Iris pigment epithelial cell (primary cell): ENCODE measurements around the gene IL17RC.
A peak's percentile ranks its signal among the peaks of the same experiment; 100 is the strongest.
"Not testable (repeated sequence)": the region's sequence is repeated elsewhere in the genome, so short reads cannot be mapped to it uniquely, and the experiment has no call there.

Experiments
- DNase-seq: peaks from one replicate; pipeline ENCODE4 v3.0.0-alpha.2; 2011; ENCODE audit warnings: low read depth

Gene IL17RC

GRCh38 chr3:9915254-9916141, 1.4 kb upstream of the IL17RC start:
- DNase-seq, result peak; percentile 67

DNA sequence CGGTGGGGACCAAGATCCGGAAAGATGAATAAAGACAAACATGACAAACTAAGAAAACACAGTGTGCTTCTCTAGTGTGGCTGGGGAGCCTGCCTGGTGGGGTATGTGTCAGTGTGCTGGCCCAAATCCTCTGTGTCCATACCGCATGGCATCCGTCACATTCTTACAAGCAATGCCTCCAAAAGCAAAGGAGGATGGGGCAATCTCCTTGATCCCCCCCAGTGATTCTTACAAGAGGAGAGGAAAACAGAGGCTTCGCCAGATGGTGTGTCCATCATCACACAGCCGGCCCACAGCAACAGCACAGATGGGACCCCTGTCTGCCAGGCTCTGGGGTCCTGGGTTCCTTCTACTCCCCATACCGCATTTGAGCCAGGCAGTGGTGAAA, 558 bp upstream of the IL17RC start:
- DNase-seq, result peak; percentile 55

DNA sequence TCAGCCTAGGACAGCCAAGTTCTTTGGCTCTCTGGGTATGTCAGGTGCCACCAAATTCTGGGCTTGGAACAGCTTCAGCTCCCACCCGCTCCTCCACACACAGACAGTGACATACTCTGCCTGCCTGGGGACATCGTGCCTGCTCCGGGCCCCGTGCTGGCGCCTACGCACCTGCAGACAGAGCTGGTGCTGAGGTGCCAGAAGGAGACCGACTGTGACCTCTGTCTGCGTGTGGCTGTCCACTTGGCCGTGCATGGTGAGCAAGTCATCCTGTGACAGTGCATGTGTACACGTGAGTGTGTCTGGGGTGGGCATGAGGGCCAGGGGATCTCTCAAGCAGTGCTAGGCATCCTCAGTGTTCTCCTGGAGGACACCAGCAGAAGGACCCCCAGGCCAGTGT, 922 bp downstream of the IL17RC start:
- no peak for DNase-seq

DNA sequence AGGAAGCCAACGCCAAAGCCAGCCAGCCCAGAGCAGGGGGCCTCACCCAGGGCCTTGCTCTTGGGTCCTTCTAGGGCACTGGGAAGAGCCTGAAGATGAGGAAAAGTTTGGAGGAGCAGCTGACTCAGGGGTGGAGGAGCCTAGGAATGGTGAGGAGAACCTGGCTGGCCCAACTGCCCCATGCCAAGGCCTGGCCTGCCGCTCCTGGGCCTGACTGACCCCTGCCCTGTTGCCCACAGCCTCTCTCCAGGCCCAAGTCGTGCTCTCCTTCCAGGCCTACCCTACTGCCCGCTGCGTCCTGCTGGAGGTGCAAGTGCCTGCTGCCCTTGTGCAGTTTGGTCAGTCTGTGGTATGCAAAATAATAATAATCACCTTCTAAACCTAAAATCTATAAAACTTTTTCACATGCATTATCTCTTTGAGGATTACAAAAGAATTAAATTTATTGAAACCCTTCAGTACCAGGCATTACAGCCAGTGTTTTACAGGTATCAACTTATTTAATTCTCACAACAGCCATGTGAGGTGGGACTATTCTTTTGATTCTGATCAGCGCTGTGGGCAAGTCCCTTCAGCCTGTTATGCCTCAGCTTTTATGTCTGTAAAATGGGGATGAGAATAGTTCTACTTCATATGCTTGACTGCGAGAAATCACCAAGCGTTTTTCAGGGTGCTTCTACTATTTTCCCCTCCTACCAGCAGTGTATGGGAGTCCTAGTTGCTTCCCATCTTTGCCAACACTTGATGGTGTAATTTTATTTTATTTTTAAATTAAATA, 1.6 kb downstream of the IL17RC start:
- no peak for DNase-seq

- DNase-seq, result no peak
These were observed 11.3 kb downstream of the IL17RC start for GRCh38 chr3:9928158-9928557.

DNA sequence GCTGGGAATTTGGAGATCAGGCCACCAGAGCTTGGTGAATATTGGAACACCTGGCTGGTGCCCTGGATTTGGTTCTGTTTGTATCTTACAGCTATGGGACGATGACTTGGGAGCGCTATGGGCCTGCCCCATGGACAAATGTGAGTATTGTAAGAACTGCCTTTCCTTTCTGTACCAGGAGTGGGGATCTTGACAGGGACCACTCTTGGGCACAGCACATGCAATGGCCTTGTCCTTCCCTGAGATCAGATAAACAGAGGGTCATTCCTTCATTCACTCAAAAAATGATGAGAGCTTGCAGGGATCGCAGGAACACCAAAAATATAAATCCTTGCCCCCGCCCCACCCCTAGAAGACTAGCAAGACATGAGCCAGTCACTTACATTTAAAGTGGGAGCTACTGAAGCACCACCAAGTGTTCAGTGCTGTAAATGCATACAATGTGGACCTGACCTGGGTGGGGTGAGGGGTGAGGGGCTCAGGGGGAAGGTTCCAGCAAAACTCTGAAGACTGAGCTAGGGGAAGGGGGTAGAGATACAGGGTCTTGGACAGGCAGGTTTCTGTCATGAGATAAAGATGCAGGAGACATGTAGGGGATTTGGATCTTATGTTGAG, 14.0 kb downstream of the IL17RC start:
- peak; percentile 15 for DNase-seq

DNA sequence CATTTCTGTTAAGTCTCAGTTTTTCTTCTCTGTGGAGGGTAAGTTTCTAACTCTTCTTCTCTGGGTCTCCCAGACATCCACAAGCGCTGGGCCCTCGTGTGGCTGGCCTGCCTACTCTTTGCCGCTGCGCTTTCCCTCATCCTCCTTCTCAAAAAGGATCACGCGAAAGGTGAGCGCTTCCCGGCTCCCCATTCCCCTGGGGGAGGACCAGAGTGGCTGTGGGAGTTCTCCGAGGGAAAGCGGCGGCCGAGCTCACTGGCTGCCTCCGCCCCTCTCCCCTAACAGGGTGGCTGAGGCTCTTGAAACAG, 15.6 kb downstream of the IL17RC start:
- DNase-seq, result no peak

GRCh38 chr3:9932843-9933560, 16.1 kb downstream of the IL17RC start:
- DNase-seq, result peak; percentile 82

GRCh38 chr3:9933561-9934234, 16.8 kb downstream of the IL17RC start, which contains the start of gene CRELD1:
TSS of gene CRELD1 (plus strand) at chr3:9933834. CDS start at chr3:9934439, 605 bp downstream.
- DNase-seq, result peak; percentile 91

GRCh38 chr3:9934235-9934621, 17.3 kb downstream of the IL17RC start:
- peak; percentile 58 for DNase-seq

- DNase-seq, result no peak
These were observed 18.1 kb downstream of the IL17RC start for GRCh38 chr3:9934993-9935392.

DNA sequence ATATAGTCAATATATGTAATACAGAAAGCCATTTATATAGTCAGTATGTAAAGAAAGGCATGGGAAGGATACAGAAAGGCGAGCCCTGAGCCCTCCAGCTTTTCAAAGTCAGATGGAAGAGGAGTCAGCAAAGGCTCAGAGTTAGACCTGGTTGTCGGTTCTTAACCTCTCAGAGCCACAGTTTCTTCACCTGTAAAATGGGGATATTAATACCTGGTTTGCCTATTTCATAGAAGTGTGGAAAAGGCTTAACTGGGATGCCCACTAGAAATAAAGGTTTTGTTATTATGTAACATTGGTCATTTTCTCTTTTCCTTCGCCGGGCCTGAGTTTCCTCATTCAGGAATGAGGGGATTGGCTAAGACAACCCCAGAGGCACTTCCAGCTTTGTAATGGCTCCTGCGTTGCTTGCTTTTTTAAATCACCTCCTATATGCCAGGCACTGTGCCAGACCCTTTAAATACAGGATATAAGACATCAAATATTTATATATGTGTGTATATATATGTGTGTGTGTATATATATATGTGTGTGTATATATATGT, 19.1 kb downstream of the IL17RC start:
- no peak for DNase-seq

DNA sequence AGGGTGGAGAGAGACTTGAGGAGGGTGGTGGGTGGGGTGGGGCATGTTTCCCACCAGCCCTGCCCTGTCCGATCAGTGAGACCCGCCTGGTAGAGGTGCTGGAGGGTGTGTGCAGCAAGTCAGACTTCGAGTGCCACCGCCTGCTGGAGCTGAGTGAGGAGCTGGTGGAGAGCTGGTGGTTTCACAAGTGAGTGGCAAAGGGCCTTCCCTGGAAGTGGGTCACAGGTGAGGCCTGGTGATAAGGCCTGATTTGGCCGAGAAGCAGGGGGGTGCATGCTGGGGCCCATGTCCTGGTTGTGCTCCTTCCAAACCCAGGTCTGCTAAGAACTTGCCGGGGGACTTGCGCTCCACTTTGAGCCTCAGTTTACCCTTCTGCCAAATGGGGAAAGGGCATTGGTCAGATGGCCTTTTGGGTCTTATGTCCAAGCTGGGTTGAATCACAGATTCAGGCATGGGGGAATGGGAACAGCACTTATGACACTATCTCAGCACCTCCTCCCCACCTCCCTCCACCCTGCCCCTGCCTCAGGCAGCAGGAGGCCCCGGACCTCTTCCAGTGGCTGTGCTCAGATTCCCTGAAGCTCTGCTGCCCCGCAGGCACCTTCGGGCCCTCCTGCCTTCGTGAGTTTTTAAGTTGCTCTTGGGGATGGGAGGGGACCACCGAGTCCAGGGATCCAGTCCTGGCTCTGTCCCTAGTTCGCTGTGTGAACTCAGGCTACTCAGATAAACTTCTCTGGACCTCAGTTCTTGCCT, 20.8 kb downstream of the IL17RC start:
- no peak for DNase-seq

DNA sequence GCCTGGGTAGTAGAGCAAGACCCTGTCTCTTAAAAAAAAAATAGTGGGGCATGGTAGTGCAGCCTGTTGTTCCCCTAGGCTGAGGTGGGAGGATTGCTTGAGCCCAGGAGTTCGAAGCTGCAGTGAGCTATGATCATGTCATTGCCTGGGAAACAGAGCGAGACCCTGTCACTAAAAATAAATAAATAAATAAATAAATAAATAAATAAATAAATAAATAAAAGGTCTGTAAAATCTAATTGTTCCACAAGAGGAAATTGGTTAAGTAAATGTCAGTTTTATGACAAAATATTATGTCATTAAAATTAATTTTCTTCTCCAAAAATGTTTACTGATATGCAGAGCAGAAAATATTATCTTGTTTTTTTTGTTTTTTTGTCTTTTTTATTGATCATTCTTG, 22.1 kb downstream of the IL17RC start:
- no peak for DNase-seq

- not testable (repeated sequence) for DNase-seq
These were observed 23.0 kb downstream of the IL17RC start for GRCh38 chr3:9939906-9940305.

DNA sequence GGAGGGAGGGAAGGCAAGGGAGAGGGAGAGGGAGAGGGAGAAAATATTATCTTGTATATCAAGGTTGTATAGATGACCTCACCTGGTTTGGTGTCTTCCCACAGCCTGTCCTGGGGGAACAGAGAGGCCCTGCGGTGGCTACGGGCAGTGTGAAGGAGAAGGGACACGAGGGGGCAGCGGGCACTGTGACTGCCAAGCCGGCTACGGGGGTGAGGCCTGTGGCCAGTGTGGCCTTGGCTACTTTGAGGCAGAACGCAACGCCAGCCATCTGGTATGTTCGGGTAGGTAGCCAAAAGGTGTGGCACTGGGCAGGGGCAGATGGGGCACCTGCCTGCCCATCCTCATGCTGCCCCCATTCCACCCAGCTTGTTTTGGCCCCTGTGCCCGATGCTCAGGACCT, 23.8 kb downstream of the IL17RC start:
- DNase-seq, result no peak

DNA sequence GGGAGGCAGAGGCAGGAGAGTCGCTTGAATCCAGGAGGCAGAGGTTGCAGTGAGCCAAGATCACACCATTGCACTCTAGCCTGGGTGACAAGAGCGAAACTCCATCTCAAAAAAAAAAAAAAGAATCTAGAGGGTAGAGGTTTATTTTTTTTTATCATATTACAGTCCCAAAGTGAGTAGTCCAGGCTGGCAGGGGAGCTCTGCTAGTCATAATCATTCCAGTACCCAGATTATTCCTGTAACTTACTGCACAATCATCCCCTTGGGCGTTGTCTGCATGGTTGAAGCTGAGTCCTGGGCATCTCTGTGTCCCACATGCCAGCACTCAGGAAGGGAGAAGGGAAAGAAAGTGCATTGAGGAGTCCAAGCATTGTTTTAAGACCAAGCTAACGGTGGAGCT, 25.3 kb downstream of the IL17RC start:
- DNase-seq, result no peak

DNA sequence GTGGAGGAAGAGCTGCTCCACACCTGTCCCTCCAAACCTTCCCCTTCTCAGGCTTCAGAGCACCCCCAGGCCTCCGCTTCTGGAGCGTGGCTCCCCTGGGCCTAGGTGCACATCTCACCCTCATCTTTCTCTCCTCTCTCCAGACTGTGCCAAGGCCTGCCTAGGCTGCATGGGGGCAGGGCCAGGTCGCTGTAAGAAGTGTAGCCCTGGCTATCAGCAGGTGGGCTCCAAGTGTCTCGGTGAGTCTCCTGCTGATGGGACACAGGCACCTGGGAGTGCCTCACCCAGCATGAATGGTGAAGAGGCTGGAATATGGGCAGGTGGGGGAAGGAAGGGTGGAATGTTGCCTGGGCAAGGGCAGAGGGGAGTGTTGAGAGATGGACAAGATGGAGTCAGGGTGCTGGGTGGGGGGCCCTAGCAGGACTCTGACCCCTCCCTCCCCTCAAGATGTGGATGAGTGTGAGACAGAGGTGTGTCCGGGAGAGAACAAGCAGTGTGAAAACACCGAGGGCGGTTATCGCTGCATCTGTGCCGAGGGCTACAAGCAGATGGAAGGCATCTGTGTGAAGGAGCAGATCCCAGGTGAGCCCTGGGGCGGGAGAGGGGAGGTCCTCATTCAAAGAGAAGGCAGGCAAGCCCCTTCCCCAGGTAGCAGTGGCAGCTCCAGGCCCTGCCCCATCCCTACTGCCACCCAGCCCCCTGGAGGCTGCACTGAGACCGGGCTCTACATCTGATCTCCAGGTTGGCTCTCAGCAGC, 26.2 kb downstream of the IL17RC start:
- DNase-seq, result no peak

DNA sequence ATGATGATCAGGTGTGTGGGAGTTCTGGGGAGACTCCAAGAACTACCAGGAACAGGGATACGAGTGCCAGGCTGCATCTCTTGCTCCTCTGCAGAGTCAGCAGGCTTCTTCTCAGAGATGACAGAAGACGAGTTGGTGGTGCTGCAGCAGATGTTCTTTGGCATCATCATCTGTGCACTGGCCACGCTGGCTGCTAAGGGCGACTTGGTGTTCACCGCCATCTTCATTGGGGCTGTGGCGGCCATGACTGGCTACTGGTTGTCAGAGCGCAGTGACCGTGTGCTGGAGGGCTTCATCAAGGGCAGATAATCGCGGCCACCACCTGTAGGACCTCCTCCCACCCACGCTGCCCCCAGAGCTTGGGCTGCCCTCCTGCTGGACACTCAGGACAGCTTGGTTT, 27.4 kb downstream of the IL17RC start:
- no peak for DNase-seq

GRCh38 chr3:9945358-9945757, 28.5 kb downstream of the IL17RC start:
- no peak for DNase-seq
